ENCODE measurements around the gene TNRC6C. TPM values are rescaled to one million over a fixed set of nuclear protein-coding genes. Genes with fewer than 3 reads are reported as not detected.

The TNRC6C gene
- total and polyA plus RNA-seq, 2 of the 13 experiments (the other 11 are each of a cell fraction or from before 2014, with no cell fraction given), result 0.66 to 4.9 TPM

- no peak for TF ChIP-seq ZBTB33 (CRISPR knock-in tag; IDR thresholded peaks at IDR 0.05)
- no peak for TF ChIP-seq RERE (CRISPR knock-in tag; IDR thresholded peaks at IDR 0.05; ENCODE audit: low read depth)
- peak; percentile 93 for TF ChIP-seq ZNF768 (CRISPR knock-in tag; IDR thresholded peaks at IDR 0.05)
- TF ChIP-seq ZNF362 (CRISPR knock-in tag; IDR thresholded peaks at IDR 0.05; ENCODE audit: borderline replicate concordance), result no peak
- no peak for TF ChIP-seq MXD4 (CRISPR knock-in tag; IDR thresholded peaks at IDR 0.05)
- no peak for TF ChIP-seq BRCA1 (CRISPR knock-in tag; IDR thresholded peaks at IDR 0.05)
- TF ChIP-seq MTF1 (CRISPR knock-in tag; IDR thresholded peaks at IDR 0.05), result no peak
- TF ChIP-seq MAF1 (CRISPR knock-in tag; IDR thresholded peaks at IDR 0.05; ENCODE audit: borderline replicate concordance), result no peak
- no peak for TF ChIP-seq FLYWCH1 (CRISPR knock-in tag; IDR thresholded peaks at IDR 0.05)
- TF ChIP-seq ZNF44 (CRISPR knock-in tag; IDR thresholded peaks at IDR 0.05), result no peak
- TF ChIP-seq ZUFSP (CRISPR knock-in tag; IDR thresholded peaks at IDR 0.05; ENCODE audit: borderline replicate concordance), result no peak
- no peak; the same call in 1 of the 2 replicates for TF ChIP-seq RXRA (CRISPR knock-in tag; IDR thresholded peaks at IDR 0.05)
- TF ChIP-seq ZFP1 (CRISPR knock-in tag; IDR thresholded peaks at IDR 0.05), result no peak
- no peak for TF ChIP-seq ZNF17 (CRISPR knock-in tag; IDR thresholded peaks at IDR 0.05)
- no peak for TF ChIP-seq SMARCE1 (IDR thresholded peaks at IDR 0.05; ENCODE audit: borderline replicate concordance)
- TF ChIP-seq MTERF4 (CRISPR knock-in tag; IDR thresholded peaks at IDR 0.05), result 0 out of 2 replicates have a peak, but pooled peaks have one; percentile 28
Observed at GRCh38 chr17:78144147-78144719, 185.7 kb downstream of the TNRC6C start (continued).
